Loucy (cell line): ENCODE data around the gene DGUOK.

Experiments
- EZH2phosphoT487 ChIP-seq: fragments of 200-600 bp; IDR thresholded peaks from 2 replicates; pipeline ENCODE4 v1.6.1; 2018; ENCODE audit warnings: antibody characterized with exemption, mild to moderate bottlenecking, moderate library complexity, borderline replicate concordance
- TF ChIP-seq, protein P1 (sequence below): fragments of 200-600 bp; sonication (generic); conservative IDR thresholded peaks from 2 replicates; pipeline ENCODE4 v1.5.1; 2014; ENCODE audit warnings: mild to moderate bottlenecking, antibody characterized with exemption, low read length

DNA sequence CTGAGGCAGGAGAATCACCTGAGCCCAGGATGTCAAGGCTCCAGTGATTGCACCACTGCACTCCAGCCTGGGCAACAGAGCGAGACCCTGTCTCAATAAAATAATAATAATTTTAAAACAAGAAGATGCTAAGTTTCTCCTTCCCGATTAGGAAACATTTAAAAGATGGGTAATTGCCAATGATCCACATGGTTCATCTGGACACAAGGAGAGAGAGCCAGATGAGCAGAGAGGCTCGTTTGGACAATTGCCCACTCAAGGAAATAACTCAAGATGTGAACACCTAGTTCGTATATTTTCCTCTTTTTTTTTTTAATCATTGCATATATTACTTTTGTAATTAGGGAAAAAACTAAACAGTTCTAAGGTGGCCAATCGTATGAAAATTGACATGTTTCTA lies 37.5 kb upstream of the DGUOK start:
- TF ChIP-seq, protein P1, sequence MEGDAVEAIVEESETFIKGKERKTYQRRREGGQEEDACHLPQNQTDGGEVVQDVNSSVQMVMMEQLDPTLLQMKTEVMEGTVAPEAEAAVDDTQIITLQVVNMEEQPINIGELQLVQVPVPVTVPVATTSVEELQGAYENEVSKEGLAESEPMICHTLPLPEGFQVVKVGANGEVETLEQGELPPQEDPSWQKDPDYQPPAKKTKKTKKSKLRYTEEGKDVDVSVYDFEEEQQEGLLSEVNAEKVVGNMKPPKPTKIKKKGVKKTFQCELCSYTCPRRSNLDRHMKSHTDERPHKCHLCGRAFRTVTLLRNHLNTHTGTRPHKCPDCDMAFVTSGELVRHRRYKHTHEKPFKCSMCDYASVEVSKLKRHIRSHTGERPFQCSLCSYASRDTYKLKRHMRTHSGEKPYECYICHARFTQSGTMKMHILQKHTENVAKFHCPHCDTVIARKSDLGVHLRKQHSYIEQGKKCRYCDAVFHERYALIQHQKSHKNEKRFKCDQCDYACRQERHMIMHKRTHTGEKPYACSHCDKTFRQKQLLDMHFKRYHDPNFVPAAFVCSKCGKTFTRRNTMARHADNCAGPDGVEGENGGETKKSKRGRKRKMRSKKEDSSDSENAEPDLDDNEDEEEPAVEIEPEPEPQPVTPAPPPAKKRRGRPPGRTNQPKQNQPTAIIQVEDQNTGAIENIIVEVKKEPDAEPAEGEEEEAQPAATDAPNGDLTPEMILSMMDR, result no peak
- no peak for TF ChIP-seq EZH2phosphoT487
